IPS-15b (cell line): Measurements from ENCODE around the gene PPFIBP1.

Source experiments
- H3K27me3 ChIP-seq: one replicate; pipeline ENCODE4 v1.6.1; 2013; ENCODE audit warnings: low read length; ENCODE audit not compliant: control insufficient read depth, insufficient read depth
- H3K36me3 ChIP-seq: one replicate; pipeline ENCODE4 v1.6.1; 2013; ENCODE audit warnings: low read length; ENCODE audit not compliant: control insufficient read depth, insufficient read depth
- H3K4me1 ChIP-seq: one replicate; pipeline ENCODE4 v1.6.1; 2013; ENCODE audit warnings: mild to moderate bottlenecking, low read length; ENCODE audit not compliant: control insufficient read depth, insufficient read depth
- H3K4me3 ChIP-seq: one replicate; pipeline ENCODE4 v1.5.1; 2013; ENCODE audit warnings: low read depth, low read length
- H3K9ac ChIP-seq: one replicate; pipeline ENCODE4 v1.6.1; 2013; ENCODE audit warnings: low read depth, mild to moderate bottlenecking, low read length
- H3K9me3 ChIP-seq: one replicate; pipeline ENCODE4 v1.6.1; 2013; ENCODE audit warnings: mild to moderate bottlenecking, low read length; ENCODE audit not compliant: control insufficient read depth, insufficient read depth

The PPFIBP1 gene

GRCh38 chr12:27555925-27556778 lies 32.1 kb downstream of the PPFIBP1 start:
- no peaks in the 10 kb centered on the region for H3K27me3 ChIP-seq
- no peak overlapping the region for H3K9ac ChIP-seq
- H3K4me1 ChIP-seq, result peaks cover 2% of the 10 kb centered on the region
- no peak overlapping the region for H3K4me3 ChIP-seq
- H3K9me3 ChIP-seq, result no peaks in the 10 kb centered on the region
- H3K36me3 ChIP-seq, result no peaks in the 10 kb centered on the region

GRCh38 chr12:27560126-27560525 lies 36.1 kb downstream of the PPFIBP1 start:
- Histone ChIP-seq H3K27me3 (no peaks in the 10 kb centered on the region), H3K36me3 (no peaks in the 10 kb centered on the region), H3K9me3 (no peaks in the 10 kb centered on the region), H3K4me1 (no peaks in the 10 kb centered on the region), H3K4me3 (no peak overlapping the region), H3K9ac (no peak overlapping the region)

GRCh38 chr12:27561535-27562350 lies 37.7 kb downstream of the PPFIBP1 start:
- no peaks in the 10 kb centered on the region for H3K4me1 ChIP-seq
- no peaks in the 10 kb centered on the region for H3K36me3 ChIP-seq
- H3K9ac ChIP-seq, result no peak overlapping the region
- no peaks in the 10 kb centered on the region for H3K27me3 ChIP-seq
- H3K4me3 ChIP-seq, result no peak overlapping the region
- H3K9me3 ChIP-seq, result no peaks in the 10 kb centered on the region

GRCh38 chr12:27564612-27565213 lies 40.7 kb downstream of the PPFIBP1 start:
- no peak overlapping the region for H3K4me3 ChIP-seq
- H3K27me3 ChIP-seq, result no peaks in the 10 kb centered on the region
- H3K9me3 ChIP-seq, result no peaks in the 10 kb centered on the region
- no peaks in the 10 kb centered on the region for H3K4me1 ChIP-seq
- H3K9ac ChIP-seq, result no peak overlapping the region
- no peaks in the 10 kb centered on the region for H3K36me3 ChIP-seq

- H3K9me3 ChIP-seq, result no peaks in the 10 kb centered on the region
- no peak overlapping the region for H3K4me3 ChIP-seq
- no peaks in the 10 kb centered on the region for H3K4me1 ChIP-seq
- no peaks in the 10 kb centered on the region for H3K36me3 ChIP-seq
- no peak overlapping the region for H3K9ac ChIP-seq
- no peaks in the 10 kb centered on the region for H3K27me3 ChIP-seq
Measured at GRCh38 chr12:27566159-27566558, 42.2 kb downstream of the PPFIBP1 start.

GRCh38 chr12:27566626-27567025 lies 42.6 kb downstream of the PPFIBP1 start:
- Histone ChIP-seq H3K36me3 (no peaks in the 10 kb centered on the region), H3K9me3 (no peaks in the 10 kb centered on the region), H3K9ac (no peak overlapping the region), H3K4me1 (no peaks in the 10 kb centered on the region), H3K4me3 (no peak overlapping the region), H3K27me3 (no peaks in the 10 kb centered on the region)

GRCh38 chr12:27571463-27571862 lies 47.5 kb downstream of the PPFIBP1 start:
- H3K4me1 ChIP-seq, result no peaks in the 10 kb centered on the region
- H3K27me3 ChIP-seq, result no peaks in the 10 kb centered on the region
- no peaks in the 10 kb centered on the region for H3K36me3 ChIP-seq
- H3K9me3 ChIP-seq, result no peaks in the 10 kb centered on the region
- H3K9ac ChIP-seq, result no peak overlapping the region
- H3K4me3 ChIP-seq, result no peak overlapping the region

GRCh38 chr12:27572486-27573255 lies 48.7 kb downstream of the PPFIBP1 start:
- Histone ChIP-seq H3K27me3 (no peaks in the 10 kb centered on the region), H3K4me3 (no peak overlapping the region), H3K9ac (no peak overlapping the region), H3K9me3 (no peaks in the 10 kb centered on the region), H3K4me1 (no peaks in the 10 kb centered on the region), H3K36me3 (no peaks in the 10 kb centered on the region)

- Histone ChIP-seq H3K9ac (no peak overlapping the region), H3K4me3 (no peak overlapping the region), H3K4me1 (no peaks in the 10 kb centered on the region), H3K9me3 (no peaks in the 10 kb centered on the region), H3K27me3 (no peaks in the 10 kb centered on the region), H3K36me3 (no peaks in the 10 kb centered on the region)
Measured at GRCh38 chr12:27573972-27574371, 50.0 kb downstream of the PPFIBP1 start.

GRCh38 chr12:27575090-27575761 lies 51.2 kb downstream of the PPFIBP1 start:
- Histone ChIP-seq H3K9ac (no peak overlapping the region), H3K4me3 (no peak overlapping the region), H3K4me1 (no peaks in the 10 kb centered on the region), H3K9me3 (no peaks in the 10 kb centered on the region), H3K27me3 (no peaks in the 10 kb centered on the region), H3K36me3 (no peaks in the 10 kb centered on the region)

- Histone ChIP-seq H3K9ac (no peak overlapping the region), H3K9me3 (no peaks in the 10 kb centered on the region), H3K4me3 (no peak overlapping the region), H3K4me1 (no peaks in the 10 kb centered on the region), H3K36me3 (no peaks in the 10 kb centered on the region), H3K27me3 (no peaks in the 10 kb centered on the region)
Measured at GRCh38 chr12:27575762-27576118, 51.7 kb downstream of the PPFIBP1 start.
